Smooth muscle cell (in vitro differentiated cells): ENCODE measurements around the gene NOP53. TPM values are rescaled to one million over a fixed set of nuclear protein-coding genes. Genes with fewer than 3 reads are reported as not detected.

ENCODE experiments used
- DNase-seq: peaks from one replicate; lab custom pipeline; 2025; ENCODE audit not compliant: unreplicated experiment; lab: John Stamatoyannopoulos, UW
- H2AFZ ChIP-seq: fragments of 200-600 bp; sonication (generic); 2 replicates; pipeline ENCODE4 v1.6.0; 2016; ENCODE audit warnings: antibody characterized with exemption, low read depth, mild to moderate bottlenecking
- H3F3A ChIP-seq: fragments of 200-600 bp; sonication (generic); 2 replicates; pipeline ENCODE4 v1.6.0; 2017; ENCODE audit warnings: antibody characterized with exemption, low read depth
- H3K27ac ChIP-seq: fragments of 200-600 bp; sonication (generic); 2 replicates; pipeline ENCODE4 v1.5.1; 2016; ENCODE audit warnings: low read depth, mild to moderate bottlenecking
- H3K27me3 ChIP-seq: fragments of 200-600 bp; sonication (generic); 2 replicates; pipeline ENCODE4 v1.6.1; 2016; ENCODE audit warnings: low read depth, mild to moderate bottlenecking
- H3K36me3 ChIP-seq: fragments of 200-600 bp; sonication (generic); 2 replicates; pipeline ENCODE4 v1.5.1; 2016; ENCODE audit warnings: low read depth
- H3K4me1 ChIP-seq: fragments of 200-600 bp; sonication (generic); 2 replicates; pipeline ENCODE4 v1.5.1; 2016; ENCODE audit warnings: low read depth
- H3K4me2 ChIP-seq: fragments of 200-600 bp; sonication (generic); 2 replicates; pipeline ENCODE4 v1.6.0; 2016; ENCODE audit warnings: mild to moderate bottlenecking
- H3K4me3 ChIP-seq: fragments of 200-600 bp; sonication (generic); 2 replicates; pipeline ENCODE4 v1.5.1; 2016; ENCODE audit warnings: mild to moderate bottlenecking
- H3K79me2 ChIP-seq: fragments of 200-600 bp; sonication (generic); 2 replicates; pipeline ENCODE4 v1.6.0; 2016; ENCODE audit warnings: low read depth, mild to moderate bottlenecking
- H3K9ac ChIP-seq: fragments of 200-600 bp; sonication (generic); 2 replicates; pipeline ENCODE4 v1.6.0; 2016; ENCODE audit warnings: low read depth
- H3K9me3 ChIP-seq: fragments of 200-600 bp; sonication (generic); replicated peaks from 2 replicates; pipeline ENCODE4 v1.5.1; 2016; ENCODE audit warnings: low read depth
- H4K20me1 ChIP-seq: fragments of 200-600 bp; sonication (generic); 2 replicates; pipeline ENCODE4 v1.6.0; 2016; ENCODE audit warnings: low read depth
- WGBS: methylation state at CpG from one replicate; pipeline ENCODE4 v1.1.7; 2016; ENCODE audit warnings: low lambda C conversion rate; 5-methylcytosine and 5-hydroxymethylcytosine counted together
- polyA plus RNA-seq: library from polyadenylated mRNA; unstranded; fragments of >200 nt; fragmentation: Nextera tagmentation; extraction: Ambion mirVana; gene quantifications from 2 replicates; pipeline ENCODE4 v1.2.1, GENCODE V29; 2016
- total RNA-seq: library from RNA; depleted of rRNA; stranded (reverse); fragments of >200 nt; gene quantifications from 2 replicates; pipeline ENCODE4 v1.2.3, GENCODE V29; 2014
- TF ChIP-seq, protein P1 (sequence below): fragments of 200-600 bp; sonication (generic); IDR thresholded peaks from 2 replicates; pipeline ENCODE4 v1.5.1; 2017; ENCODE audit warnings: borderline replicate concordance, mild to moderate bottlenecking, antibody characterized with exemption; ENCODE audit not compliant: insufficient read depth, poor library complexity, severe bottlenecking

Gene NOP53
- total and polyA plus RNA-seq, 2 experiments from 2014 or later, result 42.8 to 74.5 TPM

DNA sequence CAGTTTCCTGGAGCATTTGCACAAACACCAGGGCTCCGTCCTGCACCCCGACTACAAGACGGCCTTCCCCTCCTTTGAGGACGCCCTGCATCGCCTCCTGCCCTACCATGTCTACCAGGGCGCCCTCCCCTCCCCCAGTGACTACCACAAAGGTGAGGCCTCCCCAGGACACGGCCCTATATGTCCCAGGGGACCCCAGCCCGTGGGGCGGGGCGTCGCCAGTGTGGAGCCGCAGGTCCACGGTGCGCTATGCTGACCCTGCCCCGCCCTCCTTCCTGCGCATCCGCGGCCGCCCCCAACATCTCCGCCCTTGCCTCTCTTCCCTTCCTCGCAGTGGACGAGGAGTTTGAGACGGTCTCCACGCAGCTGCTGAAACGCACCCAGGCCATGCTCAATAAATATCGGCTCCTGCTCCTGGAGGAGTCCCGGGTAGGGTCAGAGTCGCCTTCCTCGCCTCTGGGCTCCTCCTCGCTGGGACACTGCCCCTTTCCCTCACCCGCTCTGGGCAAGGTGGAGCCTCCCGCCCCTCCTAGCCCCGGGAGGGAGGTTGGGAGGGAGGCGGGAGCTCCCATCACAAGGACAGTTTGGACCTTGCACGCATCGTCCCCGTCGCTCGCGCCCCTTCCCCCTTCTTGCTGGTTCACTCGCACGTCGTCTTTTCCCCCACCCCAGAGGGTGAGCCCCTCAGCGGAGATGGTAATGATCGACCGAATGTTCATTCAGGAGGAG, 46.6 kb upstream of the NOP53 start:
- no peak overlapping the region for H3K9ac ChIP-seq
- no peak overlapping the region for H2AFZ ChIP-seq
- no peaks in the 10 kb centered on the region for H3K36me3 ChIP-seq
- H3K27ac ChIP-seq, result no peak overlapping the region
- no peaks in the 10 kb centered on the region for H3K27me3 ChIP-seq
- H3K79me2 ChIP-seq, result no peaks in the 10 kb centered on the region
- WGBS, result 94% methylated on average over 27 of the region's 46 CpGs
- DNase-seq, result no peak
- peaks cover 21% of the 10 kb centered on the region for H4K20me1 ChIP-seq
- no peaks in the 10 kb centered on the region for H3K4me1 ChIP-seq
- H3K4me3 ChIP-seq, result no peak overlapping the region
- TF ChIP-seq, protein P1, sequence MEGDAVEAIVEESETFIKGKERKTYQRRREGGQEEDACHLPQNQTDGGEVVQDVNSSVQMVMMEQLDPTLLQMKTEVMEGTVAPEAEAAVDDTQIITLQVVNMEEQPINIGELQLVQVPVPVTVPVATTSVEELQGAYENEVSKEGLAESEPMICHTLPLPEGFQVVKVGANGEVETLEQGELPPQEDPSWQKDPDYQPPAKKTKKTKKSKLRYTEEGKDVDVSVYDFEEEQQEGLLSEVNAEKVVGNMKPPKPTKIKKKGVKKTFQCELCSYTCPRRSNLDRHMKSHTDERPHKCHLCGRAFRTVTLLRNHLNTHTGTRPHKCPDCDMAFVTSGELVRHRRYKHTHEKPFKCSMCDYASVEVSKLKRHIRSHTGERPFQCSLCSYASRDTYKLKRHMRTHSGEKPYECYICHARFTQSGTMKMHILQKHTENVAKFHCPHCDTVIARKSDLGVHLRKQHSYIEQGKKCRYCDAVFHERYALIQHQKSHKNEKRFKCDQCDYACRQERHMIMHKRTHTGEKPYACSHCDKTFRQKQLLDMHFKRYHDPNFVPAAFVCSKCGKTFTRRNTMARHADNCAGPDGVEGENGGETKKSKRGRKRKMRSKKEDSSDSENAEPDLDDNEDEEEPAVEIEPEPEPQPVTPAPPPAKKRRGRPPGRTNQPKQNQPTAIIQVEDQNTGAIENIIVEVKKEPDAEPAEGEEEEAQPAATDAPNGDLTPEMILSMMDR, result no peak
- no peak overlapping the region for H3K4me2 ChIP-seq
- H3K9me3 ChIP-seq, result no peaks in the 10 kb centered on the region
- no peaks in the 10 kb centered on the region for H3F3A ChIP-seq

DNA sequence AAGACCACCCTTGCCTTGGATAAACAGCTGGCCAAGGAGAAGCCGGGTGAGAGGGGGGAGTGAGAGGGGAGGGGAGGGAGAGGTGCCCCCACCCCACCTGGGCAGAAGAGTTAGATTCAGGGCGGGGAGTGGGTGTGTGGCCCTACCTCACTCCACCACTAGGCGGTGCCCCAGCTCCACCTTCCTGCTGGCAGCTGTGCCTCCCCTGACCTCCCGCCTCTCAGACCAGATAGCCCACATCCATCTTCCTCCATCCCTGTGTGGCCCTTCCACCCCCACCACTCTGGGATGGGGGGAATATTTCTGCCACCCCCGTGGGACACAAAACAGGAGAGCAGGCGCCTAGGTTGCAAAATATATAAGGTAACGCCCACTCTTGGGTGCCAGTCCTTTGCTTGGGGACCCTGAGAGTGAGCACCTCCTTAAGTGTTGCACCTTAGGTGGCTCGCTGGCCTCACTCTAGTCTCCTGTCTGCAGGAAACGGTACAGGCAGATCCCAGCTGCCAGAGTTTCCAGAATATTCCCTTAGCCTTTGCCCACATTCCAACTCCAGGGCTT, 45.9 kb upstream of the NOP53 start:
- no peak overlapping the region for H3K9ac ChIP-seq
- peaks cover 24% of the 10 kb centered on the region for H4K20me1 ChIP-seq
- no peak for DNase-seq
- no peak overlapping the region for H3K4me3 ChIP-seq
- H2AFZ ChIP-seq, result no peak overlapping the region
- H3K4me2 ChIP-seq, result no peak overlapping the region
- 81% methylated on average over 8 of the region's 9 CpGs for WGBS
- TF ChIP-seq, protein P1, result peak; percentile 67
- H3F3A ChIP-seq, result no peaks in the 10 kb centered on the region
- no peaks in the 10 kb centered on the region for H3K79me2 ChIP-seq
- no peak overlapping the region for H3K27ac ChIP-seq
- no peaks in the 10 kb centered on the region for H3K36me3 ChIP-seq
- no peaks in the 10 kb centered on the region for H3K9me3 ChIP-seq
- no peaks in the 10 kb centered on the region for H3K4me1 ChIP-seq
- H3K27me3 ChIP-seq, result no peaks in the 10 kb centered on the region

DNA sequence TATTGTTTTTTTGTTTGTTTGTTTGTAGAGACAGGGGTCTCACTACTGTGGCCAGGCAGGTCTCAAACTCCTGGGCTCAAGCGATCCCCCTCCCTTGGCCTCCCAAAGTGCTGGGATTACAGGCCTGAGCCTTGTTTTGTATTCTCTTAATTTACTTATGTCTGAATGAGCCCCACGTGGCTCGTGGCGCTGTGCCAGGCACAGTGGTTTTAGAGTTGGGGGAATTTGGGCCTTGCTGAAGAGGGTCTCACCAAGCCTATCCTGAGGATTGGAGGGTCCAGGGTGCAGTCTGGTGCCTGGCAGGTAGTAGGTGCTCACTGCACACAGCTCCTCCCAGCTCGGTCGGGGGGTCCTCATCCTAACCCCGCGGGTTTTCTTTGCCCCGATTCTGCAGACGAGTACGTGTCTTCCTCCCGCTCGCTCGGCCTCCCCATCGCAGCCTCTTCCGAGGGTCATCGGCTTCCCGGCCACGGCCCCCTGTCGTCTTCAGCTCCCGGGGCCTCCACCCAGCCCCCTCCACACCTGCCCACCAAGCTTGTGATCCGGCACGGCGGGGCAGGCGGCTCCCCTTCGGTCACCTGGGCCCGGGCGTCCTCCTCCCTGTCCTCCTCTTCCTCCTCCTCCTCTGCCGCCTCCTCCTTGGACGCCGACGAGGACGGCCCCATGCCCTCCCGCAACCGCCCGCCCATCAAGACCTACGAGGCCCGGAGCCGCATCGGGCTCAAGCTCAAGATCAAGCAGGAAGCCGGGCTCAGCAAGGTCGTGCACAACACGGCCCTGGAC, 44.2 kb upstream of the NOP53 start:
- no peaks in the 10 kb centered on the region for H3K79me2 ChIP-seq
- H3K9ac ChIP-seq, result no peak overlapping the region
- no peaks in the 10 kb centered on the region for H3K36me3 ChIP-seq
- H3K4me3 ChIP-seq, result no peak overlapping the region
- H3K4me2 ChIP-seq, result no peak overlapping the region
- TF ChIP-seq, protein P1, result no peak
- peaks cover 24% of the 10 kb centered on the region for H4K20me1 ChIP-seq
- 97% methylated on average over 18 of the region's 43 CpGs for WGBS
- no peak overlapping the region for H2AFZ ChIP-seq
- DNase-seq, result no peak
- no peaks in the 10 kb centered on the region for H3K4me1 ChIP-seq
- no peaks in the 10 kb centered on the region for H3K27me3 ChIP-seq
- H3K9me3 ChIP-seq, result no peaks in the 10 kb centered on the region
- no peak overlapping the region for H3K27ac ChIP-seq
- H3F3A ChIP-seq, result no peaks in the 10 kb centered on the region
